GM18499 (cell line): ENCODE results near the gene ZNF726.
A peak's percentile ranks its signal among the peaks of the same experiment; 100 is the strongest.
"Not testable (repeated sequence)": the region's sequence is repeated elsewhere in the genome, so short reads cannot be mapped to it uniquely, and the experiment has no call there.

Experiments
- ATAC-seq: cut with Tn5 transposase; IDR thresholded peaks from one replicate; pipeline ENCODE4 v1.9.1; 2021; ENCODE audit warnings: moderate number of reproducible peaks; ENCODE audit not compliant: insufficient read depth, unreplicated experiment

Gene ZNF726

GRCh38 chr19:23914402-23915286, at the start of gene ZNF726:
Gene ZNF726 (plus strand): TSS chr19:23914886. CDS start chr19:23914995, 109 bp downstream.
- peak; percentile 98 for ATAC-seq

GRCh38 chr19:23867895-23868294, 46.8 kb upstream of the ZNF726 start:
- no peak for ATAC-seq

GRCh38 chr19:23868630-23869029, 46.1 kb upstream of the ZNF726 start:
- no peak for ATAC-seq

- ATAC-seq = no peak
These were observed 42.3 kb upstream of the ZNF726 start for GRCh38 chr19:23872282-23872919.

GRCh38 chr19:23876261-23876660, 38.4 kb upstream of the ZNF726 start:
- ATAC-seq = no peak

- not testable (repeated sequence) for ATAC-seq
These were observed 37.9 kb upstream of the ZNF726 start for GRCh38 chr19:23876756-23877155.

GRCh38 chr19:23882493-23882892, 32.2 kb upstream of the ZNF726 start:
- no peak for ATAC-seq

GRCh38 chr19:23884363-23884762, 30.3 kb upstream of the ZNF726 start:
- ATAC-seq = no peak

GRCh38 chr19:23887642-23888041, 27.0 kb upstream of the ZNF726 start:
- no peak for ATAC-seq

GRCh38 chr19:23896096-23896495, 18.6 kb upstream of the ZNF726 start:
- ATAC-seq = not testable (repeated sequence)

GRCh38 chr19:23896912-23897311, 17.8 kb upstream of the ZNF726 start:
- no peak for ATAC-seq

- no peak for ATAC-seq
These were observed 13.3 kb upstream of the ZNF726 start for GRCh38 chr19:23901360-23901759.

GRCh38 chr19:23904406-23904805, 10.3 kb upstream of the ZNF726 start:
- no peak for ATAC-seq

GRCh38 chr19:23905771-23906170, 8.9 kb upstream of the ZNF726 start:
- no peak for ATAC-seq

- no peak for ATAC-seq
These were observed 7.9 kb upstream of the ZNF726 start for GRCh38 chr19:23906835-23907234.

GRCh38 chr19:23908165-23908564, 6.5 kb upstream of the ZNF726 start:
- no peak for ATAC-seq

- no peak for ATAC-seq
These were observed 5.5 kb upstream of the ZNF726 start for GRCh38 chr19:23909222-23909621.

- ATAC-seq = no peak
These were observed 755 bp upstream of the ZNF726 start for GRCh38 chr19:23913931-23914330.

GRCh38 chr19:23916991-23917390, 2.3 kb downstream of the ZNF726 start:
- no peak for ATAC-seq

GRCh38 chr19:23917856-23918255, 3.2 kb downstream of the ZNF726 start:
- no peak for ATAC-seq

- ATAC-seq = no peak
These were observed 10.6 kb downstream of the ZNF726 start for GRCh38 chr19:23925285-23925684.

- no peak for ATAC-seq
These were observed 18.2 kb downstream of the ZNF726 start for GRCh38 chr19:23932878-23933277.
